Effector memory CD4-positive, alpha-beta T cell (primary cell): Measurements from ENCODE around the gene ADD2.

Source experiments
- DNase-seq, 3 donors: peaks; one replicate each; pipeline ENCODE4 v3.0.0-alpha.2; 2020
- H3K27ac ChIP-seq: 2 replicates; pipeline ENCODE4 v1.7.0; 2013; ENCODE audit warnings: mild to moderate bottlenecking, low read length, moderate library complexity; ENCODE audit not compliant: insufficient read depth, poor library complexity, severe bottlenecking
- H3K27me3 ChIP-seq: replicated peaks from 2 replicates; pipeline ENCODE4 v1.7.0; 2013; ENCODE audit warnings: mild to moderate bottlenecking, low read length; ENCODE audit not compliant: insufficient read depth, control insufficient read depth, poor library complexity, severe bottlenecking
- H3K36me3 ChIP-seq: 2 replicates; pipeline ENCODE4 v1.7.0; 2013; ENCODE audit warnings: mild to moderate bottlenecking, low read length, moderate library complexity; ENCODE audit not compliant: control insufficient read depth, insufficient read depth
- H3K4me1 ChIP-seq: 2 replicates; pipeline ENCODE4 v1.7.0; 2013; ENCODE audit warnings: low read length, mild to moderate bottlenecking; ENCODE audit not compliant: control insufficient read depth, insufficient read depth, poor library complexity, severe bottlenecking
- H3K4me3 ChIP-seq: 2 replicates; pipeline ENCODE4 v1.7.0; 2013; ENCODE audit warnings: low read length, low read depth, mild to moderate bottlenecking; ENCODE audit not compliant: insufficient read depth, poor library complexity, severe bottlenecking
- H3K9me3 ChIP-seq: 2 replicates; pipeline ENCODE4 v1.7.0; 2013; ENCODE audit warnings: mild to moderate bottlenecking, low read length, moderate library complexity; ENCODE audit not compliant: control insufficient read depth

ADD2 gene

DNA sequence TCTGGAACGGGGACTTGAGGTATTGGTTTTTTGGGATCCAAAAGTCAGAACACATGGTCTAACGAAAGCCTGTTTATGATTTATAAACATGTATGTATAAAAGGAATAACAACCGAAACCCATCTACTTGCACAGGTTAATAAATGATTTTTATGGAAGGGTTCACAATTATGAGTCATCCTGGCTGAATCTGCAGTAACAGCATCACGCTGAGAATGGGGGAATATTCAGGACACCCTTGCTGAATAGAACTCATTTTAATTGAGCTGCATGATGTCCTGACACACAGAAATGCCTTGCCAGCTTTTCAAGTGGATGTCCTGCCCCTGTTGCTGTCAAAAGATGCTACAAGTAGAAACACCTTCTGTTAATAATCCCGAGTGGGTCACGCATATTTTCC lies 159.6 kb downstream of the ADD2 start:
- Histone ChIP-seq H3K27me3 (no peaks in the 10 kb centered on the region), H3K4me1 (no peaks in the 10 kb centered on the region), H3K4me3 (no peak overlapping the region), H3K36me3 (no peaks in the 10 kb centered on the region), H3K27ac (no peak overlapping the region), H3K9me3 (no peaks in the 10 kb centered on the region)
- no peak for DNase-seq

GRCh38 chr2:70607121-70607561 lies 160.9 kb downstream of the ADD2 start:
- H3K27me3 ChIP-seq: no peaks in the 10 kb centered on the region
- no peaks in the 10 kb centered on the region for H3K9me3 ChIP-seq
- no peak overlapping the region for H3K4me3 ChIP-seq
- H3K27ac ChIP-seq: no peak overlapping the region
- DNase-seq: no peak
- no peaks in the 10 kb centered on the region for H3K4me1 ChIP-seq
- no peaks in the 10 kb centered on the region for H3K36me3 ChIP-seq
